GM19324 (cell line): Measurements from ENCODE around the gene NAPG.
"Not testable (repeated sequence)": the region's sequence is repeated elsewhere in the genome, so short reads cannot be mapped to it uniquely, and the experiment has no call there.

Experiments used
- ATAC-seq: cut with Tn5 transposase; IDR thresholded peaks from one replicate; pipeline ENCODE4 v1.9.1; 2021; ENCODE audit warnings: mild to moderate bottlenecking, moderate library complexity; ENCODE audit not compliant: unreplicated experiment, low FRiP score

Gene NAPG

GRCh38 chr18:10543277-10543676 lies 17.4 kb downstream of the NAPG start:
- no peak for ATAC-seq

GRCh38 chr18:10544093-10544748 lies 18.4 kb downstream of the NAPG start:
- ATAC-seq = no peak

- no peak for ATAC-seq
Measured at GRCh38 chr18:10546557-10547300, 20.9 kb downstream of the NAPG start.

GRCh38 chr18:10552226-10552625 lies 26.4 kb downstream of the NAPG start:
- ATAC-seq = no peak

- ATAC-seq = not testable (repeated sequence)
Measured at GRCh38 chr18:10556251-10556650, 30.4 kb downstream of the NAPG start.

GRCh38 chr18:10557085-10557677 lies 31.4 kb downstream of the NAPG start:
- no peak for ATAC-seq

- no peak for ATAC-seq
Measured at GRCh38 chr18:10558243-10558966, 32.6 kb downstream of the NAPG start.

GRCh38 chr18:10558967-10559298 lies 33.1 kb downstream of the NAPG start:
- no peak for ATAC-seq

- peak; percentile 18 for ATAC-seq
Measured at GRCh38 chr18:10559553-10560451, 34.0 kb downstream of the NAPG start.

- ATAC-seq = peak; percentile 44
Measured at GRCh38 chr18:10560452-10561045, 34.7 kb downstream of the NAPG start.

GRCh38 chr18:10562773-10563160 lies 36.9 kb downstream of the NAPG start:
- ATAC-seq = no peak

- ATAC-seq = no peak
Measured at GRCh38 chr18:10563886-10564285, 38.1 kb downstream of the NAPG start.

- ATAC-seq = no peak
Measured at GRCh38 chr18:10564975-10565773, 39.3 kb downstream of the NAPG start.

- no peak for ATAC-seq
Measured at GRCh38 chr18:10565835-10566234, 40.0 kb downstream of the NAPG start.

GRCh38 chr18:10566390-10566789 lies 40.6 kb downstream of the NAPG start:
- no peak for ATAC-seq

GRCh38 chr18:10569941-10570340 lies 44.1 kb downstream of the NAPG start:
- ATAC-seq = not testable (repeated sequence)

GRCh38 chr18:10570622-10571021 lies 44.8 kb downstream of the NAPG start:
- no peak for ATAC-seq

- ATAC-seq = no peak
Measured at GRCh38 chr18:10571537-10571936, 45.7 kb downstream of the NAPG start.

- not testable (repeated sequence) for ATAC-seq
Measured at GRCh38 chr18:10573261-10573660, 47.4 kb downstream of the NAPG start.
